Fibroblast of pulmonary artery (primary cell): ENCODE results near the gene TJP3.

Source experiments
- DNase-seq: peaks from one replicate; pipeline ENCODE4 v3.0.0-alpha.2; 2010; ENCODE audit warnings: low read depth
- H3K4me3 ChIP-seq: replicated peaks from 2 replicates; pipeline ENCODE4 v1.5.1; 2011; ENCODE audit warnings: low read depth, mild to moderate bottlenecking, control low read depth, low read length, moderate library complexity
- CTCF ChIP-seq: IDR thresholded peaks from 2 replicates; pipeline ENCODE4 v1.5.1; 2011; ENCODE audit warnings: mild to moderate bottlenecking, control low read depth, low read length, inconsistent platforms; ENCODE audit errors: missing control alignments

Gene TJP3

GRCh38 chr19:3693025-3693925 is 14.9 kb upstream of the TJP3 start:
- H3K4me3 ChIP-seq: no peak overlapping the region
- TF ChIP-seq CTCF: no peak
- DNase-seq: no peak

- no peak for TF ChIP-seq CTCF
- H3K4me3 ChIP-seq: no peak overlapping the region
- DNase-seq: no peak
These were observed 13.6 kb upstream of the TJP3 start for GRCh38 chr19:3694361-3695123.

- H3K4me3 ChIP-seq: no peak overlapping the region
- DNase-seq: no peak
- no peak for TF ChIP-seq CTCF
These were observed 13.0 kb upstream of the TJP3 start for GRCh38 chr19:3695124-3695733.

GRCh38 chr19:3695986-3696659 is 12.1 kb upstream of the TJP3 start:
- no peak for TF ChIP-seq CTCF
- H3K4me3 ChIP-seq: no peak overlapping the region
- DNase-seq: no peak

- no peak for DNase-seq
- no peak overlapping the region for H3K4me3 ChIP-seq
- TF ChIP-seq CTCF: no peak
These were observed 11.6 kb upstream of the TJP3 start for GRCh38 chr19:3696660-3696995.

GRCh38 chr19:3697094-3697493 is 11.1 kb upstream of the TJP3 start:
- TF ChIP-seq CTCF: no peak
- DNase-seq: no peak
- H3K4me3 ChIP-seq: no peak overlapping the region
